ENCODE measurements around the gene SEMA3G.

The SEMA3G gene

DNA sequence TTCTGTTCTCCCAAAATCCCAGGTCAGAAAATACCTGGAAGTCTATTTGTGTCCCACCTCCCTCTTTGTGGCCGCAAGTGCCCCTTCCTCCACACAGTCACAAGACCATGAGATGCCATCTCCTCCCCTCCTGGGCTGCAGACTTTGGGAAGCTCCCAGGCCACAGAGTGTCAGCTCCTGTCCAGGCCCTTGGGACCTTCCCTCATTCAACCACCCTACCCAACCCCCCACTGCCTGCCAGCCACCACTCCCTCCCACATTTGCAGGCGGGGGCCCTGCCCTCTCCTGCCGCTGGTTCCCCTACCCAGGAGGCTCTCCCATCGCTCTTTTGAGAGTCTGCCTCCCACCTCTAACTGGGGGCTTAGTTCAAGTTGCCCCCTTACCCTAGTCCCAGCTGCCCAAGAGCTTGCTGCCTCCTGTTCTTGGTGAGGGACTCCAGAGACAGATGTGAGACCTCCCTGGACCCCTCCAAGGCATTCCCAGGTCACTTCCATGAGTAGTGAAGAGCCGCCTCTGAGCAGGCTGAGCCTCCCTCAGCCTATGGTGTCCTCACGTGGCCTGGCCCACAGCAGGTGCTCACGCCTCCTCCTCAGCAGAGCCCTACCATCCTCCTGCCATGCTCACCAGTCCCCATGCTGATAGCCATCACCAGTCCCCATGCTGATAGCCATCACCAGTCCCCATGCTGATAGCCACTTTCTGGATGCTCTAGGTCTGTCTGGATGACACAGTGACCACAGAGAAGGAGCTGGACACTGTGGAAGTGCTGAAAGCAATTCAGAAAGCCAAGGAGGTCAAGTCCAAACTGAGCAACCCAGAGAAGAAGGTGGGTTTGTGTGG lies 34.4 kb upstream of the SEMA3G start:
- no peak for DNase-seq (ENCODE audit: low spot score)

GRCh38 chr3:52477796-52478095 lies 32.8 kb upstream of the SEMA3G start:
- no peak for DNase-seq (ENCODE audit: low spot score)

- no peak for DNase-seq (ENCODE audit: low spot score)
Observed at GRCh38 chr3:52477076-52477795, 32.3 kb upstream of the SEMA3G start.

- no peak for DNase-seq (ENCODE audit: low spot score)
Observed at GRCh38 chr3:52473026-52473425, 28.1 kb upstream of the SEMA3G start.

DNA sequence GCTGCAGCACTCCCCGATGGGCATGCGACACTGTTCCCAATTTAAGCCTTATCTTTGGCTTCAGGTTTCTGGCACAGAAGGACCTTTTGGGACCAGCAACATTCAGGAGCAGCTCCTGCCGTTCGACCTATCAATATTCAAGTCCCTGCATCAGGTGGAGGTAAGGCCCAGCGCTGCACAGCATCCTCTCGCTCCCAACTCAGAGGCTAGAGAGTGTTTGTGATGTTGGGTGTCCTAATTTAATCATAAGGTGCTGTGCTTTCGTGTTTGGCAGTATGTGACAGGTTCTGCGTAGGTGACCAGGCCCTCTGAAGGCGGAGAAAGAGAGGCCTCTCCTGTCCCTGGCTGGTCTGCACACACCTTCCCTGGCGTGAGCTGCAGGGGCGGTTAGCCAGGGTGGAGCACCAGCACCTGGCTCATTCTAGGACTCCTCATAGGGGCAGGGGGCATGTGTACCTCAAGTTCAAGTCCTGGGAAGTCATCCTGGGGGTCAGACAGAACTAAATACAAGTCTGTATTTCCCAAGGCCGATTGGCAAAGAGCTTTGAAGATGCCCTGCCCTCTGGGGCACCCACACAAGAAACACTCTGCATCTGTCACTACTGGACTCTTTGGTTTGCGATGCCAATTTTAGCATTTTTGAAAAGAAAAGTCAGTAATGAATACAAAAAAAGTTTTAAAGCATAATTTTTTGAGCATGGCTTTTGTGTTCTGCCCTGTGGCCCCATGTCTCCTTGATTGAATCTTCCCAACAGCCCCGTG lies 27.5 kb upstream of the SEMA3G start:
- DNase-seq (ENCODE audit: low spot score), result no peak

DNA sequence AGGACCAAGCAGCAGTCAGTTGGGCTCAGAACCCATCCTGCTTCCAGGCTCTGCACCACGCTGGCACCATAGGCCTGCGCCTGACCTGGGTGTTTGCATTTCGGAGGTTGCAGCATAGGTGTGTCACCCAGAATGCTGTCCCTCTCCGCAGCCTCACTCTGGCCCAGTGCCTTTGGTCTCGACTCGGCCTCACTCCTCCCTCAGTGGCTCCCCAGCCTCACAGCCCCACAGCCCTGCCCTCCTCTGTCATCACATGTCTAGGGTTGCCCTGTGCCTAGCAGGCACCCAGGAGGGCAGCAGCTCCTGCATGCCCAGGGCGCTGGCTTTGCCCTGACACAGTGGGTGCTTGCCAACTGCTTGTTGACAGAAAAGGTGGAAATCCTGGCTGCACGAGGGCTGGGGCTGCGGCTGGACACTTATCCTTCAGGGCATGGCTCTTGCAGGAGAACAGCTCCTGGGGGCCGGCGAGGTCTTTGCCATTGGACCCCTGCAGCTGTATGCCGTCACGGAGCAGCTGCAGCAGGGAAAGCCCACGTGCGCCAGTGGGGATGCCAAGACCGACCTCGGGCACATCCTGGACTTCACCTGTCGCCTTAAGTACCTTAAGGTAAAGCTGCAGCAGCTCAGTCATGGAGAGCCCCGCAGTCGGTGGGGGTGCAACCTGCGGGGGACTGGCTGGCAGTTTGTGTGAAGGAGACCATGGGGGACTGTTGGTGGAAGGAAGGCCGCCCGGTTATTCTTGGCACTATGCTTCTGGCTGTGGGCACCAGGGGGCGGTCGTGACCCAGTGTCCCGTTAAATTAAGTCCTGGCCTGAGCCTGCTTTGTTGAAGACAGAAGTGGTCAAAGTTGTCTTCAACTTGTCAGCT lies 26.7 kb upstream of the SEMA3G start:
- peak; percentile 22 for DNase-seq (ENCODE audit: low spot score)

- no peak for DNase-seq (ENCODE audit: low spot score)
Observed at GRCh38 chr3:52470920-52471319, 26.0 kb upstream of the SEMA3G start.

DNA sequence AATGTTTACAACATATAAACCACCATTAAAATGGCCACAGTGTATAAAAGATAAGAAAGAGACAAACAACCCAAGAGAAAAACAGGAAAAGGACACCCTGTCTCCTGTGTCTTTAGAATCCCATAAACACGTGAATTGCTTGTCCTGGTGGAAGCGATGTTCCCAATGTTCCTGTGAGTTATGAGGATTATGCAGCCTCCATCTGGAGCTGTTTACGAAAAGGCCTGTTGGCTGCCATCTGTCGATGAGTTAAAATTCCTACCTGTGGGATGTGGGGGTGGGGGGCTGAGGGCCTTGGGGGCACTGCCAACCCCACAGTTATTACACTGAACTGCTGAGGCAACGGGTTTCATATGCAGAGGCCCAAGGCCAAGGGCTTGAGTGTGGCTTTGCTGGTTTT lies 24.1 kb upstream of the SEMA3G start:
- DNase-seq (ENCODE audit: low spot score), result no peak

GRCh38 chr3:52468336-52468735 lies 23.4 kb upstream of the SEMA3G start:
- no peak for DNase-seq (ENCODE audit: low spot score)

DNA sequence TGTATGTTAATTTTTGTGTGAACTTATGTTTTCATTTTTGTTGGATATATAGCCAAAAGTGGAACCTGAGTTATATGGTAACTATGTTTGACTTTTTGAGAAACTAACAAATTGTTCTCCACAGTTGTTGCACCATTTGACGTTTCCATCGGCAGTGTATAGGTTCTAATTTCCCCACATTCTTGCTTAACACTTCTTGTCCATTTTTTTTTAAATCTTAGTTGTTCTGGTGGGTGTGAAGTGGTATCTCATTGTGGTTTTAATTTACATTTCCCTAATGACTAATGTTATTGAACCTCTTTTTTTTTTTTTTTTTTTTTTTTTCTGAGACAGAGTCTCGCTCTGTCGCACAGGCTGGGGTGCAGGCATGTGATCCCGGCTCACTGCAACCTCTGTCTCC lies 18.5 kb upstream of the SEMA3G start:
- DNase-seq (ENCODE audit: low spot score), result no peak

DNA sequence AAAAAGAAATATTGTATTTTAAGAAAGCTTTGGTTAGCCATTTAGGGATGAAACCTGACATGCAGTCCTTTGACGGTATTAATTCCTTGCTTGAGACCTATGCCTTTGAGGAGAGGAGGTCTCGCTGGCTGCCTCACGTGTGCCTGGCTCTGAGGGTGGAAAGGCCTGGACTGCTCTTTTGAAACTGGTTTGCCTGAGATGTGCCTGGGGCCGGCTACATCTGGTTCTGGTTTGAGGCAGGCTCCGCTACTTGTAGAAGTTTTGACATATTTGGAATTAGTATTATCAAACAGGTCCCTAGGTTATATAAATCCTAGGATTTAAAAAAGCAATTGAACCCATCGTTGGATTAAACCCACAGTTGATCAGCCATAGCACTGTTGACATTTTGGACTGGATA lies 17.0 kb upstream of the SEMA3G start:
- DNase-seq (ENCODE audit: low spot score), result no peak

GRCh38 chr3:52458770-52459545 lies 14.1 kb upstream of the SEMA3G start:
- no peak for DNase-seq (ENCODE audit: low spot score)

DNA sequence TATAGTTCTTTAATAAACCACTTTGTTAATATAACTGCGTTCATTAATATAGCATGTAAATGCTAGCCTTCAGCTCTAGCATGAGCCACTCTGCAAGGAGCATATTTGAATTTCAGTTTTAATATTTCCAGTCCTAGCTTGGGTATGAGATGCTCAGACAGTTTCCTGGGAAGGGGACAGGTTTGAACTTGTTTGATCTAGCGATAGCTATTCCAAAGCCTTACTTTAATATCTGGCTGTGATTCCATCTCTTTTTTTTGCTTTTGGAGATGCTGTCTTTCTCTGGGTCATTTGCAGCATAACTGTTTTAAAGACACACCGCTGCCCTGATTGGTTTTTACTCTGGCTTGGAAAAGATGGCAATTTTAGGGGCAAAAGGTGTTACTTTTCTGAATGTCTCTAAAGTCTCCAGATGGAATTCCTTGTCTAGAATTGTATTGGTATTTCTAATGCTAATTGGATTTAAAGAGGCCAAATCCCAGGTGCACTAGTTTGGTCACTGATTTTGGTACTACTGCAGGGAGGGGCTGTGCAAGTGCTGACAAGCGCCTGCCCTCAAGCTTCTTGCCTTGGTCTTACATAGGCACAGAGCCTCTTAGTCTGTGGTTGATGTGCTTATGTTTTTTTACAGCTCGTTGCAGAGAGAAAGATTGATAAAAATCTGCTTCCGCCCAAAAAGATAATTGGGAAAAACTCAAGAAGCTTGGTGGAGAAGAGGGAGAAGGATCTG lies 13.3 kb upstream of the SEMA3G start:
- DNase-seq (ENCODE audit: low spot score), result no peak

GRCh38 chr3:52456800-52457183 lies 11.9 kb upstream of the SEMA3G start:
- no peak for DNase-seq (ENCODE audit: low spot score)

DNA sequence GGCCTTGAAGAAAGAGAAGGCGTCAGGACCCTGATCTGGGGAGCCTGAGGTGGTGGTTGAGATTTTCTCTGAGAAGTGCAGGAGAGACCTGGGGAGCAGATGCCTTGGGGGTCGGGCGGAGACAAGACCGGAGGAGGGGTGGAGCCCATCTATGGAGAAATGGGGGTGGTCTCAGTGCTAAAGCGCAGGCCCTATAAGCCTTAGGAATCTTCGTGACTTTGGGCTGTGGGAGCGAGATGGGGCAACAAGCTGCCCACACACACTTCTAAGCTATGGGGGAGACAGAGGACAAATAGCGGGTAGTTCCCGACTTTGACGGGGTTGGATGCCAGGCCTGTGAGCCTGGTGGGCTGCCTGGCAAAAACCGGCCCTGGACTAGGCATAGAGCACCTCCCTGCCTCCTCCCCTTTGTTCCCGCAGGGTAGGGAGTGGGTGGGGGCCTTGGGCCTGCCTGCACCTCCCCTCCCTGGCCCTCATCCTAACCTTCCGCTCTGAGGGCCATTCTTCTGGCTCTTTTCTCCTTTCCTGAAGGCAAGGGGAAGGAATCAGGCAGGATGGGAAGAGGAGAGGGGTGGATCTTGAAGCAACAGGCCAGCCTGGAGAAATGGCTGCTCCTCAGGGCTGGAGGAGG lies 11.4 kb upstream of the SEMA3G start:
- no peak for DNase-seq (ENCODE audit: low spot score)

GRCh38 chr3:52455283-52456168 lies 10.6 kb upstream of the SEMA3G start, which contains the start of gene NISCH:
TSS of gene NISCH (plus strand) at chr3:52455604. CDS start at chr3:52455642, 38 bp downstream.
- peak; percentile 96 for DNase-seq (ENCODE audit: low spot score)

DNA sequence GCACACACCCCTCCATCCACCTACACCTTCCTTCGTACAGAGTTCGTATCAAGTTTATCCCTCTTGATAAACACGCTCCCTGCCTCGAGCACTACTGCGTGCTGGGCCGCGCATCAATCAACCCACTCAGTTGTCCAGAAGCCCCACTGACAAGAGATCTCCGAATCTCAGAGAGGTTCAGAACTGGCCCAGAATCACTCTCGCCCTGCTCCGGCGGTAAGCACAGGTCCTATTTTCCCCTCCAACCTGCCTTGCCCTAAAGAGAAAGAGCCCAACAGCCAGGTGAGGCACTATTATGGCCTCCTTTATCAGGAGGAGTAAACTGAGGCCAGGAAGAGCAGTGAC lies 10.0 kb upstream of the SEMA3G start:
- DNase-seq (ENCODE audit: low spot score), result no peak

- no peak for DNase-seq (ENCODE audit: low spot score)
Observed at GRCh38 chr3:52454250-52454937, 9.5 kb upstream of the SEMA3G start.

Data from CD4-positive, alpha-beta T cell treated with Interleukin-2 at 100 ng/mL for 4 hours (primary cell).